Measurements from ENCODE around the gene GEN1. TPM values are rescaled to one million over a fixed set of nuclear protein-coding genes. Genes with fewer than 3 reads are reported as not detected.

GEN1 gene
- total RNA-seq, 1 experiment from 2014 or later = 36.5 TPM

GRCh38 chr2:17708501-17708900, 45.4 kb upstream of the GEN1 start:
- Mint-ChIP-seq H3K36me3 (ENCODE audit: insufficient read depth, unreplicated experiment) (peaks cover 23% of the 10 kb centered on the region), H3K4me3 (ENCODE audit: unreplicated experiment) (no peak overlapping the region), H3K4me1 (ENCODE audit: low read depth, unreplicated experiment) (no peaks in the 10 kb centered on the region), H3K9me3 (ENCODE audit: unreplicated experiment) (no peaks in the 10 kb centered on the region), H3K27ac (ENCODE audit: unreplicated experiment) (no peak overlapping the region), H3K27me3 (ENCODE audit: insufficient read depth, unreplicated experiment) (no peaks in the 10 kb centered on the region)
- no TSS peak for BruUV-seq (replicated peaks)
- intact Hi-C loops (cut with micrococcal nuclease; ENCODE audit: unreplicated experiment) = no loop called here
- DNase-seq = no peak
- Histone ChIP-seq H3K27me3 (replicated peaks; ENCODE audit: control insufficient read depth, insufficient read depth, low read length) (no peaks in the 10 kb centered on the region), H3K9me3 (no peaks in the 10 kb centered on the region), H3K4me1 (no peaks in the 10 kb centered on the region), H3K4me3 (ENCODE audit: low read depth, low read length) (no peak overlapping the region), H3K36me3 (ENCODE audit: control insufficient read depth, insufficient read depth, low read length) (no peaks in the 10 kb centered on the region; the same call in 1 of the 2 replicates)
- ChIA-PET POLR2A (no interaction called here), CTCF (no interaction called here)
- TF ChIP-seq CTCF (IDR thresholded peaks at IDR 0.05; ENCODE audit: insufficient read depth in 1 of 2, low read depth in 1 of 2, low read length in 1 of 2, severe bottlenecking in 1 of 2, unreplicated experiment in 1 of 2) = no peak

GRCh38 chr2:17709897-17710296, 44.0 kb upstream of the GEN1 start:
- POLR2A ChIA-PET = no interaction called here
- DNase-seq = no peak

GRCh38 chr2:17710547-17711248, 43.2 kb upstream of the GEN1 start:
- no peaks in the 10 kb centered on the region for H3K27me3 ChIP-seq (replicated peaks; ENCODE audit: control insufficient read depth, insufficient read depth, low read length)
- no peaks in the 10 kb centered on the region for H3K4me1 Mint-ChIP-seq (ENCODE audit: low read depth, unreplicated experiment)
- no peak for DNase-seq
- H3K36me3 ChIP-seq (ENCODE audit: control insufficient read depth, insufficient read depth, low read length) = no peaks in the 10 kb centered on the region; the same call in 1 of the 2 replicates
- H3K27me3 Mint-ChIP-seq (ENCODE audit: insufficient read depth, unreplicated experiment) = no peaks in the 10 kb centered on the region
- no peaks in the 10 kb centered on the region for H3K9me3 Mint-ChIP-seq (ENCODE audit: unreplicated experiment)
- ChIA-PET POLR2A (no interaction called here), CTCF (no interaction called here)
- BruUV-seq (replicated peaks) = no TSS peak
- no peak overlapping the region for H3K4me3 Mint-ChIP-seq (ENCODE audit: unreplicated experiment)
- no peaks in the 10 kb centered on the region for H3K4me1 ChIP-seq
- H3K36me3 Mint-ChIP-seq (ENCODE audit: insufficient read depth, unreplicated experiment) = peaks cover 35% of the 10 kb centered on the region
- no peak overlapping the region for H3K4me3 ChIP-seq (ENCODE audit: low read depth, low read length)
- H3K27ac Mint-ChIP-seq (ENCODE audit: unreplicated experiment) = no peak overlapping the region
- TF ChIP-seq CTCF (IDR thresholded peaks at IDR 0.05; ENCODE audit: insufficient read depth in 1 of 2, low read depth in 1 of 2, low read length in 1 of 2, severe bottlenecking in 1 of 2, unreplicated experiment in 1 of 2) = no peak
- H3K9me3 ChIP-seq = no peaks in the 10 kb centered on the region
- intact Hi-C loops (cut with micrococcal nuclease; ENCODE audit: unreplicated experiment) = no loop called here

More at GRCh38 chr2:17709897-17710296, 44.0 kb upstream of the GEN1 start:
- Histone ChIP-seq H3K36me3 (ENCODE audit: control insufficient read depth, insufficient read depth, low read length) (no peaks in the 10 kb centered on the region; the same call in 1 of the 2 replicates), H3K4me3 (ENCODE audit: low read depth, low read length) (no peak overlapping the region), H3K4me1 (no peaks in the 10 kb centered on the region), H3K9me3 (no peaks in the 10 kb centered on the region), H3K27me3 (replicated peaks; ENCODE audit: control insufficient read depth, insufficient read depth, low read length) (no peaks in the 10 kb centered on the region)
- no peak overlapping the region for H3K4me3 Mint-ChIP-seq (ENCODE audit: unreplicated experiment)
- H3K36me3 Mint-ChIP-seq (ENCODE audit: insufficient read depth, unreplicated experiment) = peaks cover 29% of the 10 kb centered on the region
- intact Hi-C loops (cut with micrococcal nuclease; ENCODE audit: unreplicated experiment) = no loop called here
- BruUV-seq (replicated peaks) = no TSS peak
- no peaks in the 10 kb centered on the region for H3K27me3 Mint-ChIP-seq (ENCODE audit: insufficient read depth, unreplicated experiment)
- H3K9me3 Mint-ChIP-seq (ENCODE audit: unreplicated experiment) = no peaks in the 10 kb centered on the region
- no peak for TF ChIP-seq CTCF (IDR thresholded peaks at IDR 0.05; ENCODE audit: insufficient read depth in 1 of 2, low read depth in 1 of 2, low read length in 1 of 2, severe bottlenecking in 1 of 2, unreplicated experiment in 1 of 2)
- no peaks in the 10 kb centered on the region for H3K4me1 Mint-ChIP-seq (ENCODE audit: low read depth, unreplicated experiment)
- CTCF ChIA-PET = no interaction called here
- H3K27ac Mint-ChIP-seq (ENCODE audit: unreplicated experiment) = no peak overlapping the region
